ENCODE data around the gene MLLT3.

DNA sequence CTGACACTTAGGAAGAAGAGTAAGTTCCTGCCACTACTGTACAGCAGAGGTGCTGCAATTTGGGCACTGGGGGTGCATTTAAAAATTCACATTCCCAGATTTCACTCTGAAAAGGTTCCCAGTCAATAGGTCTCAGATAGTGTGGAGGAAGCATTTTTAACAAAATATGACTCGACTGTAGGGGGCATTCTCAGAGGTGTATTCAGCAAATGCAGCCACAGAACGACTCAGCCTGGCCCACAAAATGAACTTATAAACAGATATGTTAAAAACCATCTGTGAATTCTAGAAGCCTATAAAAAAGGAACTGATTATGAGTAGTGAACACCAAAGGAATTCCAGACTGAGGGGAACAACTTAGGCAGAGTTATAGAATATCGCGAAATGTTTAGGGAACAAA lies 31.1 kb downstream of the MLLT3 start:
- TF ChIP-seq EZH2 (IDR thresholded peaks at IDR 0.05; ENCODE audit: insufficient read depth, poor library complexity, severe bottlenecking) (no peak), EZH2phosphoT487 (IDR thresholded peaks at IDR 0.05; ENCODE audit: insufficient read depth, low read depth) (no peak)

All from GM23248 (cell line).